ENCODE results near the gene LRRC71. TPM values are rescaled to one million over a fixed set of nuclear protein-coding genes. Genes with fewer than 3 reads are reported as not detected.

LRRC71 gene
- polyA plus RNA-seq, 4 donors, result 0.25 to 0.99 (median 0.50) TPM

DNA sequence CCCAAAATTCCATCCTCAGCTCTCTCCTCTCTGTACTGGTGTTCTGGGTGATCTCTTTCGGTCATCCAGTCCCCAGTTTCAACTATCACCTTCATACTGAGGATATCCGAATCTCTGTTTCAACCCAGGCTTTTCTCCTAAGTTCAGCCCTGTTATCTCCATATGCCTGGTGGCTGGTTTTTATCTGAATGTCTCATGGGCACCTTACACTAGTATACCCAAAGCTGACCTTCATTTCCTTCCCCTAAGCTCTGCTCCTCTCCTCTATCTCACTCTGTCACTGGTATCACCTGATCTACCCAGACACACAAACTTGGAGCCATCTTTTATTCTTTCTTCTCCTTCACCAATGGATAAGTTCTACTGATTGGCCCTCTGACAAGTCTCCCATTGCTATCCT is 53.0 kb downstream of the LRRC71 start:
- DNase-seq (ENCODE audit: low read depth in 4 of 4, low spot score in 2 of 4), result no peak

- no peak for DNase-seq (ENCODE audit: low read depth in 4 of 4, low spot score in 2 of 4)
These were observed 54.7 kb downstream of the LRRC71 start for GRCh38 chr1:156975084-156975483.

DNA sequence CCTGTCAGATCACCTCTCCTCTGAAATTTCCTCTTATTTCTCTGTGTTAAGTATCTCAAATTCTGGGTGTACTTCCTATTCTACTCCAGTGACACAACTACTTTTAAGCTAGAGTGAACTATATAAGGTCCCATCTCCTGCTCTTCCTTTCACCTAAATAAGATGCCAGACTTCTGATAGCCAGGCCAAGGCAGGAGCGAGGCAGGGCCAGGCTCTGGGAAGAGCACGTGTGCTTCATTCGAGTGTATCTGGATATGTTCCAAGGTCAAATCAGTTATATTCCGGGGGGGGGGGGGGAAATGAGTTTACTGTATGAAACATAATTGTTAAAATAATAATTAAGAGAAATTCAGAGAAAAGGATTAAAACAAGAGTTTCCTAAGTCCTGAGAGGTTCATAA is 60.1 kb downstream of the LRRC71 start:
- no peak for DNase-seq (ENCODE audit: low read depth in 4 of 4, low spot score in 2 of 4)

Other genes with a start within 250 kb of the LRRC71 start
- gene NES, start 243.2 kb upstream of the LRRC71 start, polyA plus RNA-seq (ENCODE audit: insufficient read length in 4 of 4), result 100 to 1,000 TPM; 144 to 165 (median 153) TPM
- gene CRABP2, start 215.0 kb upstream of the LRRC71 start, polyA plus RNA-seq (ENCODE audit: insufficient read length in 4 of 4), result 100 to 1,000 TPM in 2 of 4 donors, 10 to 100 TPM in 2; 76.4 to 118 (median 97.9) TPM
- gene METTL25B, start 192.2 kb upstream of the LRRC71 start, polyA plus RNA-seq (ENCODE audit: insufficient read length in 4 of 4), result 10 to 100 TPM; 32.9 to 52.0 (median 39.5) TPM
- 10 to 100 TPM; 41.7 to 47.8 (median 44.8) TPM for gene ISG20L2, start 191.9 kb upstream of the LRRC71 start, polyA plus RNA-seq (ENCODE audit: insufficient read length in 4 of 4)
- gene MRPL24, start 179.5 kb upstream of the LRRC71 start, polyA plus RNA-seq (ENCODE audit: insufficient read length in 4 of 4), result 10 to 100 TPM; 68.6 to 77.1 (median 70.2) TPM
- 100 to 1,000 TPM; 248 to 305 (median 272) TPM for gene HDGF, start 169.0 kb upstream of the LRRC71 start, polyA plus RNA-seq (ENCODE audit: insufficient read length in 4 of 4)
- gene PRCC, start 153.1 kb upstream of the LRRC71 start, polyA plus RNA-seq (ENCODE audit: insufficient read length in 4 of 4), result 100 to 1,000 TPM; 101 to 123 (median 105) TPM
- 1 to 10 TPM in 2 of 4 donors, under 1 TPM in 2; 0.49 to 1.6 (median 1.0) TPM for gene SH2D2A, start 103.8 kb upstream of the LRRC71 start, polyA plus RNA-seq (ENCODE audit: insufficient read length in 4 of 4)
- 1 to 10 TPM; 1.6 to 4.4 (median 2.0) TPM for gene INSRR, start 61.5 kb upstream of the LRRC71 start, polyA plus RNA-seq (ENCODE audit: insufficient read length in 4 of 4)
- gene NTRK1, start 59.8 kb upstream of the LRRC71 start, polyA plus RNA-seq (ENCODE audit: insufficient read length in 4 of 4), result 1 to 10 TPM; 1.0 to 2.4 (median 1.8) TPM
- gene PEAR1, start 26.9 kb upstream of the LRRC71 start, polyA plus RNA-seq (ENCODE audit: insufficient read length in 4 of 4), result 10 to 100 TPM; 18.2 to 25.5 (median 22.6) TPM
- 10 to 100 TPM; 27.7 to 43.4 (median 36.3) TPM for gene ARHGEF11, start 125.1 kb downstream of the LRRC71 start, polyA plus RNA-seq (ENCODE audit: insufficient read length in 4 of 4)
- gene ETV3L, start 179.2 kb downstream of the LRRC71 start, polyA plus RNA-seq (ENCODE audit: insufficient read length in 4 of 4), result not detected
- 10 to 100 TPM; 25.9 to 27.5 (median 26.3) TPM for gene ETV3, start 217.8 kb downstream of the LRRC71 start, polyA plus RNA-seq (ENCODE audit: insufficient read length in 4 of 4)

Data from left renal cortex interstitium (tissue), 4 donors.